ENCODE results near the gene ADGRG4.

Gene ADGRG4

DNA sequence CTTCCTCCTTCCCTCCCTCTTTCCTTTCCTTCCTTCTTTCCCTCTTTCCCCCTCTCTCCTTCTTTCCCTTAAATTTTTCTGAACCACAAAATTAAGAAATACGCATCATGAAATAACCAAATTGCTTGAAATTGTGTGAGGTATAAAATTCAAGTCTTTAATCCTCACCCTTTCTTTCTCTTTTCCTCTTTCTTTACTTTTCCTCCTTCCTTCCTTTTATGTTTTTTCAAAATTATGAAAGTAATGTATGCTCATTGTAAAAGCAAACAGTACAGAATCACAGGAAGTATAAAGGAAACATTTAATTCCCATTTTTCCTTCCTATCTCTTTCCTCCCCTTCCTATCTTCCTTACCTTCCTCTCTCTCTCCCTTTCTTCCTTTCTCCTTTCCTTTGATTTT is 5.4 kb downstream of the ADGRG4 start:
- no peak for DNase-seq

DNA sequence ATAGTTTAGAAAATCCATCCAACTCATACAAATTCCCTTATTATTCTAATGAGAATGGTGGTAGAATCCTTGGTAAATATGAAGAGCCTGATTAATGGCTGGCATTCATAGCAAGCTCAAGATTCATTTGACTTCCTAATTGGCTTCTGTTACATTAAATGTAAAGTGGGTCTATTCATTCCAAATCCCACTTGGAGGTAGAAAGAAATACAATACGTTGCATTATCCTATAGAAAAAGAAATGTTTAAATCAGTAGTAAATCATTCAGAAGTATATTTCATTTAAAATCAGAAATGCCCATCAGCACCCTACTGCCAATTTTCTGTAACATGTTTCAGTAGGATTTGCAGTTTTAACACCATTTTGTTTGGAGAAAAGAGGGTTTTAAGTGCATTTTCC is 6.7 kb downstream of the ADGRG4 start:
- DNase-seq = peak in 1 of 2 experiments; percentile 13

GRCh38 chrX:136310411-136310810 is 9.6 kb downstream of the ADGRG4 start:
- no peak for DNase-seq

GRCh38 chrX:136318156-136318555 is 17.4 kb downstream of the ADGRG4 start:
- DNase-seq = no peak

DNA sequence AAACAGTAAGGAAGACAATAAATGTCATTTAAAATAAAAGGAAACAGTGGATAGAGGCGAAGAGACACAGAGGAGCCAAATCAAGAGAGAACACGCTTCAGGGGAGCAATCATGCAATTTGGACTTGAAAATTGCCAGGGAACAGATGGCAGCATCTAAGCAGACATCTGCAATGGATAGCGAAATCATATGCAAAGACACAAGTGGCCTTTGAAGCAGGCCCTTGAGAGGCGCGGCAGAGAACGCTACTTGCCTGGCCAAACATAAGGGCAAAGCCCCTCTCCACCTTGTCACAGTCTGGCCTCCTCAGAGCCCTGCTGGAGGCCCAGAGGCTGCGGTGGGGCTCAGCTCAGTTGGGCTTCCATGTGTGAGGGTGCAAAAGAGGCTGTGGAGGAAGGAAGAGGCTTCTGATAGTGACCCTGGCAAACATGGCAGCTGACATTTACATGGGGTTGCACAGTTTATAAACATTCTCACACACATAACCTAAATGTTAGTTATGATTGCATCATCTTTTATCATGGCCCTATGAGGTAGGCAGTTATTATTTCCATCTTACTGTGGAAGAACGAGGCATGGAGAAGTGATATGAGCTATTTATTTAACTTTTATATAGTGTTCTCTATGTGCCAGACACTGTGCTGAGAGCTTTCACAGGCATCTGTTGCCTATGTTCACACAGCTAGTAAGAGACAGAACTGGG is 18.3 kb downstream of the ADGRG4 start:
- no peak for DNase-seq

- DNase-seq = no peak
Measured at GRCh38 chrX:136319600-136319999, 18.8 kb downstream of the ADGRG4 start.

DNA sequence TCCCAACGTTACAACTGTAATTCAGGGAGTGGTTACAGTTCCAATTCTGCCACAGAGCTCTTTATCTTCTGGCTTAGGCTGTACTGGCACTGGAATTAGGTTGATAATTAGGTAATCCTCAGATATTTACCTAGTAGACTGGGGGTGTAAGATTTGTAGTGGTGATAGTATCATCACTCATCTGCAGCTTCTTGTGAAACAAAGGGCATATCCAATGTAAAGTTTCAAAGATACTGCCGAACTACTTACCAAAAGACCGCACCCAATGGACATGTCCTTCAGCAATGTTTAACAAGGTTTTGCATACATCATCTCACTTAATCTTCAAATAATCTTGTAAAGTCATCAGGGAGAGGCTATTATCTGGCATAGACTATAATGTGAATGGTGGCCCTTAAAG is 20.8 kb downstream of the ADGRG4 start:
- DNase-seq = no peak

- no peak for DNase-seq
Measured at GRCh38 chrX:136322064-136322463, 21.3 kb downstream of the ADGRG4 start.

DNA sequence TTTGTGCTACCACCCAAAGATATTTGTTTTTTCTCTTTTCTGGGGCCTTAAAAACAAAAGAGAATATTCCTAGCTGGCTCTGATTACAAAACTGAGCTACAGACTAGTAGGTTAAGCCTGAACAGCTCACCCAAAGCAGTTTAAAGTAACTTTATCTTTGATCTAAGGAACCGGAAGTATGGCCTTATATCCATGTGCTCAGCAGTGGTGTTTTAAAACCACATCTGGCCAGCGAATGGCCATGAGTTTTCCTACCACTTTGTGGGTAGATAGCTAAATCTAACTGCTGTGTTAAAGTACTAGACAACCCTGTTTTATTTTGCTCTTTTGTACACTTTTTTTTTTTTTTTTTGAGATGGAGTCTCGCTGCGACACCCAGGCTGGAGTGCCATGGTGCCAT is 24.6 kb downstream of the ADGRG4 start:
- DNase-seq = no peak

DNA sequence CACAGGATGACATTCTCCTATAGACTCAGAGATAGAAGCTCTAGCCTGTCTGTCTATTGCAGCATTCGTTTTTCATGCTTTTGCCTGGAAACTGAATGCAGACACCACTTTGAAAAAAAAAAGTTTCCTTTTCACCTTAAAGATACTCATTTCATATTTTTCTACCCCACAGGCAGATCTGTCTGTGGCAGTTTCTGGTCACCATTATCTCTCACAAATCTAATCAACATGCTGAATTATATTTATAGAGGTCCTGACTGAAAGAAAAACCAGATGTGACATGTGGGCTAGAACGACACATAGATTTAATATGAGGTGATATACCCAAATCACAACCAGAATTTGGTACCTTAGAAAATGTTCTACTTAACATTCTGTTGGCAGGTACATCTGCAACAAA is 28.2 kb downstream of the ADGRG4 start:
- no peak for DNase-seq

DNA sequence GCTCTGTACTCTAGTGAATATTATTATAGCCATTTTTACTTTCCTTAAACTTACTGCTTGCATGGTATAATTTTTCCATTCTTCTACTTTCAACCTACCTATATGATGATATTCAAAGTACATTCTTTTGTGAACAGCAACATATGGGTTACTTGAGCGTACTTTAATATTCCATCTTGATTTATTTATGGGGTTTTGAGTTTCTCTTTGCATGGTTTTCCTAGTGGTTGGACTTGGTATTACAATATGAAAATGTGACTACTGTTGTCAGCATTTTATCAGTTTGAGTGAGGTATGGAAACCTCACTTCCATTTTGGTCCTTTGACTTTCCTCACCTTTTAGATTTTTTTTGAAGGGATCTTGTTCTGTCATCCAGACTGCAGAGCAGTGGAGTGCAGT is 35.9 kb downstream of the ADGRG4 start:
- DNase-seq = no peak

- no peak for DNase-seq
Measured at GRCh38 chrX:136339702-136340101, 38.9 kb downstream of the ADGRG4 start.

DNA sequence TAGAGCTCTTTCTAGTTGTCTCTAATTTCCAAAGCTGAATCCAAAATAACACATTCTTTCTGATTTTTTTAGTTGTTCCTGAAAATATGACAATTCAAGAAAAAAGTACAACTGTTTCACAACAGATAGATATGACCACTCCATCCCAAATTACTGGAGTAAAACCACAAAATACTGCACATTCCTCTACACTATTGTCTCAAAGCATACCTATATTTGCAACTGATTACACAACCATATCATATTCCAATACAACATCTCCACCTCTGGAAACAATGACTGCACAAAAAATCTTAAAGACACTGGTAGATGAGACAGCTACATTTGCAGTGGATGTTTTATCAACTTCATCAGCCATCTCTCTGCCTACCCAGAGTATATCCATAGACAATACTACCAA is 43.6 kb downstream of the ADGRG4 start:
- no peak for DNase-seq

- no peak for DNase-seq
Measured at GRCh38 chrX:136346506-136346905, 45.7 kb downstream of the ADGRG4 start.

GRCh38 chrX:136347706-136348105 is 46.9 kb downstream of the ADGRG4 start:
- no peak for DNase-seq

DNA sequence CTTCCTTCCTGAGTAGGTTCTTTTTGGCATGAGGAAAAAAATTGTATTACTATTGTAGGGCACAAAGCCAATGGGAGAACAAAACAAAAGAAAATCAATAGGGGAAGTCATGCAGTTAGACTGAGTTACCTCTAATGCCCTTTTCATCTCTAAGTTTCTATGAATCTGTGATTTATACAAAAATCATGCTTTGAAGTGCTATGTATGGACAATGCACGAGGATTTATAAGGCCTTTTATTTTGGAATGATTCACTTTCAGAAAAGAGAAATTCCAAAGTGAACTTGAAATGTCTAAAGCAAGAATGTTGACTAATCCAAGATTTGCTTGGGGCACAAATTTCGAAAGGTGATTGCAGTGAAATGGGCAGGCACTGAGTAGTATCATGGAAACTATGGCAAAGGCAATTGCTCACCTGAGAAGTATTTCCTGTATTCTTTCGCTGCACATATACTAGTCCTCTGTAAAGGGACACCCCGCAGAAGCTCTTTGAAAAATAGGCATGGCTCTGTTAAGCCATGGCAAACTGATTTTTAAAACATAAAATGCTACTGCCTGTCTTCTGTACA is 52.8 kb downstream of the ADGRG4 start:
- no peak for DNase-seq

GRCh38 chrX:136354201-136354600 is 53.4 kb downstream of the ADGRG4 start:
- no peak for DNase-seq

GRCh38 chrX:136369377-136369776 is 68.6 kb downstream of the ADGRG4 start:
- DNase-seq = no peak

DNA sequence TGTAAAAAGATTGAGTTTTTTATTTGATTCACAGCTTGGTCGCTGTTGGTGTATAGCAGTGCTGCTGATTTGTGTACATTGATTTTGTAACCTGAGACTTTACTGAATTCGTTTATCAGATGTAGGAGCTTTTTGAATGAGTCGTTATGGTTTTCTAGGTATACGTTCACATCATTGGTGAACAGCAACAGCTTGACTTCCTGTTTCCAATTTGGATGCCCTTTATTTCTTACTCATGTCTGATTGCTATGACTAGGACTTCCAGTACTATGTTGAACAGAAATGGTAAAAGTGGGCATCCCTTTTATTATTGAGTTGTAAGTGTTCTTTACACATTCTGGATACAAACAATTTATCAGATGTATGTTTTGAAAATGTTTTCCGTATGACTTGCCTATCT is 76.0 kb downstream of the ADGRG4 start:
- no peak for DNase-seq

DNA sequence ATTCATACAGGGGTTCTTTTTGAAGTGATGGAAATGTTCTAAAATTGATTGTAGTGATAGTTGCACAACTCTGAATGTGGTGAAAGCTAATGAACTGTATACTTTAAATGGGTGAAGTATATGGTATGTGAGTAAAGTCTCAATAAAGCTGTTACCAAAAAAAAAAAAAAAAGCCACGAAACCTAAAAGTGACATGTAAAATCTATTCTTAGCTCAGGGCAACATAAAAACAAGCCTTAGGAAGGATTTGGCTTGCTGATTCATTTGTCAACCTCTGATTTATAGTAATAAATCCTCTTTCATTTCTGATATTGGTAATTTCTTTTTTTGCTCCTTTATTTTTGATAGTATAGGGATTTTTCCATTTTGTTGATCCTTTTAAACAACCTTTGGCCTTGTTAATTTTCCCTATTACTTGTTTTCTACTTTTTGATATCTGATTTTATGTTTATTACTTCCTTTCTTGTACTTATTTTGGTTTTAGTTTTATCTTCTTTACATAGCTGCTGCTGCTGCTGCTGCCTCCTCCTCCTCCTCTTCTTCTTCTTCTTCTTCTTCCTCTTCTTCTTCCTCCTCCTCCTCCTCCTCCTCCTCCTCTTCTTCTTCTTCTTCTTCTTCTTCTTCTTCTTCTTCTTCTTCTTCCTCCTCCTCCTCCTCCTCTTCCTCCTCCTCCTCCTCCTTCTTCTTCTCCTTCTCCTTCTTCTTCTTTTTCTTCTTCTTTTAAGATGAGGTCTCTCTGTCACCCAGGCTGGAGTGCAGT is 79.4 kb downstream of the ADGRG4 start:
- DNase-seq = no peak

GRCh38 chrX:136386173-136386572 is 85.4 kb downstream of the ADGRG4 start:
- DNase-seq = no peak

- DNase-seq = no peak
Measured at GRCh38 chrX:136386826-136387225, 86.1 kb downstream of the ADGRG4 start.

DNA sequence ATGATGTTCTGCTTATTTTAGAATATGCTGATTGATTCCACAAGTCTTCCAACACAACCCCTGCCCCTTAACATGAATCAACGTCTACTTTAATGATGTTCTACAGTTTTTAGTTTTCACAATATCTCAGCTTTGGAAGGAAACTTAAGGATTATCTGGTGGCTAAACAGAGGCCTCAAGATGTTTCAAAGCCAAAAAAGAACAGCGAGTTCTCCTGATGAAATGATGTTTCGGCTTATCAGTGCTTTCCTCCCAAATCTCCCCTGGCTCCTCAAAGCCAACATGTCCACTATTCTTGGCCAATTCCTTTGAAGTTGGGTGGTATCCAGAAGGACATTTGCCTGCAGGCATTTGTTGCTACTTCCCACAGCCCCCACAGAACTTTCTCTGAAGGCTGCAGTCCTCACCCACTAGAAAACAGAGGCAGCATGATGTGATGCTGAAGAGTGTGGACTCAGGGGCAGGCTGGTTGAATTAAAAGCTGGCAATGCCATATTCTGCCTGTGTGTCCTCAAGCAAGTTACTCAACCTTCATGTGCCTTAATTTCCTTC is 87.3 kb downstream of the ADGRG4 start:
- no peak for DNase-seq

DNA sequence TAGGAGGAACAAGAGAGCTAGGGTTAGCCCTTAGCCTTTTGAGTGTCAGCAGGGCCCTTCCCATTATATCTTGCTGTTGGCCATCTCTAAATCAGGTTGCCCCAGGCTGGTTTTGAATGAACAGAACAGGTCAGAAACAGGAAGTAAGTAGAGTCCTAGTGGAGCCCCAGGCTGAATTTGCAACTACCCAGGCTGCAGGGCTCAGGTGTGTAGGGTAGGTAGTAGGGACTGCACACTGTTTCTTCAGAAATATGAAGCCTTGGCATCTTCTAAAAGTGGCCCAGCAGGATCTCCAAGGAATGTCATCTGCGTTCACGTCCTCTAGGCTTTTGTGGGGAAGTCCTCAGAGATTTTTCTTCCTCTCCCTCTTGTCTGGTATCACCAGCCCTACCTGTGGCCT is 90.2 kb downstream of the ADGRG4 start:
- no peak for DNase-seq
